PC-3 (cell line): ENCODE results near the gene LIMS2. TPM values are rescaled to one million over a fixed set of nuclear protein-coding genes. Genes with fewer than 3 reads are reported as not detected.
A peak's percentile ranks its signal among the peaks of the same experiment; 100 is the strongest.

Experiments used
- ATAC-seq: fragments of 200-7000 bp; cut with Tn5 transposase; 2 replicates; pipeline ENCODE4 v1.9.1; 2020; ENCODE audit warnings: mild to moderate bottlenecking, moderate library complexity
- BruUV-seq: library from RNA; stranded (reverse); fragments of 400-500 nt; replicated peaks from 2 replicates; lab custom pipeline; 2021; lab: Mats Ljungman, UMichigan
- CTCF ChIA-PET: fragments of 300-600 bp; sonication (Branson Sonifier 250); formaldehyde crosslinking; loops from one replicate; lab custom pipeline; 2022; ENCODE audit warnings: antibody characterized with exemption; lab: Charles Lee
- POLR2A ChIA-PET: fragments of 300-600 bp; sonication (Branson Sonifier 250); formaldehyde crosslinking; loops from one replicate; lab custom pipeline; 2022; ENCODE audit warnings: antibody characterized with exemption; ENCODE audit not compliant: unreplicated experiment; lab: Charles Lee
- DNase-seq: peaks from one replicate; pipeline ENCODE4 v3.0.0-alpha.2; 2015
- H2AFZ ChIP-seq: fragments of 300-600 bp; sonication (generic); 2 replicates; pipeline ENCODE4 v1.6.0; 2016; ENCODE audit warnings: antibody characterized with exemption, low read length
- H3F3A ChIP-seq: fragments of 300-600 bp; sonication (generic); one replicate; pipeline ENCODE4 v1.6.0; 2017; ENCODE audit warnings: antibody characterized with exemption, low read length, control low read depth, mild to moderate bottlenecking; ENCODE audit not compliant: unreplicated experiment
- H3K27ac ChIP-seq: fragments of 300-600 bp; sonication (generic); 2 replicates; pipeline ENCODE4 v1.5.1; 2016; ENCODE audit warnings: mild to moderate bottlenecking, low read length
- H3K27me3 ChIP-seq: fragments of 300-600 bp; sonication (generic); 2 replicates; pipeline ENCODE4 v1.6.1; 2016; ENCODE audit warnings: low read length, mixed read lengths
- H3K36me3 ChIP-seq: fragments of 300-600 bp; sonication (generic); 2 replicates; pipeline ENCODE4 v1.6.1; 2016; ENCODE audit warnings: low read depth, mixed run types, low read length, mixed read lengths
- H3K4me1 ChIP-seq: fragments of 300-600 bp; sonication (generic); 2 replicates; pipeline ENCODE4 v1.5.1; 2016; ENCODE audit warnings: low read length; ENCODE audit not compliant: insufficient read depth
- H3K4me2 ChIP-seq: fragments of 300-600 bp; sonication (generic); 2 replicates; pipeline ENCODE4 v1.6.0; 2016; ENCODE audit warnings: low read length
- H3K4me3 ChIP-seq: fragments of 300-600 bp; sonication (generic); 2 replicates; pipeline ENCODE4 v1.5.1; 2016; ENCODE audit warnings: mild to moderate bottlenecking, low read length, mixed read lengths
- H3K79me2 ChIP-seq: fragments of 300-600 bp; sonication (generic); 2 replicates; pipeline ENCODE4 v1.6.1; 2017; ENCODE audit warnings: low read length, mixed read lengths
- H3K9ac ChIP-seq: fragments of 300-600 bp; sonication (generic); 2 replicates; pipeline ENCODE4 v1.6.0; 2016; ENCODE audit warnings: mild to moderate bottlenecking, low read length
- H3K9me2 ChIP-seq: fragments of 300-600 bp; sonication (generic); replicated peaks from 2 replicates; pipeline ENCODE4 v1.6.1; 2016; ENCODE audit warnings: mixed run types, low read length, mixed read lengths
- H3K9me3 ChIP-seq: fragments of 300-600 bp; sonication (generic); 2 replicates; pipeline ENCODE4 v1.6.1; 2016; ENCODE audit warnings: low read length, mixed read lengths
- H4K20me1 ChIP-seq: fragments of 300-600 bp; sonication (generic); 2 replicates; pipeline ENCODE4 v1.6.1; 2016; ENCODE audit warnings: low read length, mixed read lengths
- EZH2 ChIP-seq: fragments of 300-600 bp; sonication (generic); IDR thresholded peaks from one replicate; pipeline ENCODE4 v1.6.1; 2017; ENCODE audit warnings: antibody characterized with exemption, mild to moderate bottlenecking, low read length; ENCODE audit not compliant: unreplicated experiment
- EZH2phosphoT487 ChIP-seq: fragments of 300-600 bp; sonication (generic); IDR thresholded peaks from 2 replicates; pipeline ENCODE4 v1.6.1; 2018; ENCODE audit warnings: mild to moderate bottlenecking, antibody characterized with exemption, low read length, borderline replicate concordance
- intact Hi-C: fragments of 100-400 bp; cut with micrococcal nuclease; formaldehyde crosslinking; loops from 2 replicates; pipeline ENCODE4 v1.9.0; 2023
- total RNA-seq: library from RNA; depleted of rRNA; stranded (reverse); fragments of >200 nt; gene quantifications from 2 replicates; pipeline ENCODE4 v1.2.3, GENCODE V29; 2014
- TF ChIP-seq, protein P1 (sequence below): fragments of 300-600 bp; sonication (generic); conservative IDR thresholded peaks from 2 replicates; pipeline ENCODE4 v1.5.1; 2017; ENCODE audit warnings: antibody characterized with exemption, low read depth, mild to moderate bottlenecking, low read length

LIMS2 gene
- total RNA-seq, 1 experiment from 2014 or later: 5.0 TPM

DNA sequence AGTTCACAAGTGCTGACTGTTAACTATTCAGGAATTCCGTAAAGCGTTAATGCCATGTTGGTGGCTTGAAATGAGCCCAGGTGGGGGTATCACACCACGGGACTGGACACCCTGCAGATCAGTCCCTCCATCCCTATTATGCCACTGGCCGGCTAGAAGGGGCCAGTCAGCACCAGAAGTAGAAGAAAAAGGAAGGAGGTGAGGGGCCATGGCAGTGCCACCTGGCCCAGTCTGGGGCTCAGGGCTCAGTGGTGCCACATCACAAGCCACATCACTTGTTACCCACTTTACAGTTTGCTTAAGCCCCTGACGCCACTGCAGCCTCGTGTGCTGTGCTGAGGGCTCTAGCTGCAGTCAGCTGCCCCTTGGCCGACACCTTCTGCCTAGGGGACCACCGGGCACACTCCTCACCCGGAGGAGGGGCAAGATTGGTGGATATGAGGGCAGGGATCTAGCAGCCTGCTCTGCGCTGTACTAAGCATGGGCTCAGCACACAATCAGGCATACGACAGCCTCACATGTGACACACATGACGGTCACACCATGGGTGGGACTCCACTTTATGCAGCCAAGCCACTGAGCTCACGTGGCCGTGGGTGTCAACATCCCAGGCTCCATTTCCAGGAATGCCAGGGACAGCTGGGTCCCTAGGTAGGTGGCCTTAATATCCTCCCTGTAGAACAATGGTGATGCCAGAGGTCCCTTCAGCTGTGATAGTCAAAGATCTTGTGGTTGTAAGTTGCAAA is 3.6 kb downstream of the LIMS2 start:
- ATAC-seq: no peak
- H3K79me2 ChIP-seq: no peaks in the 10 kb centered on the region
- BruUV-seq: no TSS peak
- H3K9ac ChIP-seq: no peak overlapping the region
- ChIA-PET POLR2A (interaction anchor here (0.5 kb wide), 1 partner anchor 81 kb away, joined by 3 read pairs; no protein-coding TSS in a partner anchor), CTCF (no interaction called here)
- no peaks in the 10 kb centered on the region for H3F3A ChIP-seq
- H4K20me1 ChIP-seq: no peaks in the 10 kb centered on the region
- no peak for TF ChIP-seq EZH2phosphoT487
- TF ChIP-seq, protein P1, sequence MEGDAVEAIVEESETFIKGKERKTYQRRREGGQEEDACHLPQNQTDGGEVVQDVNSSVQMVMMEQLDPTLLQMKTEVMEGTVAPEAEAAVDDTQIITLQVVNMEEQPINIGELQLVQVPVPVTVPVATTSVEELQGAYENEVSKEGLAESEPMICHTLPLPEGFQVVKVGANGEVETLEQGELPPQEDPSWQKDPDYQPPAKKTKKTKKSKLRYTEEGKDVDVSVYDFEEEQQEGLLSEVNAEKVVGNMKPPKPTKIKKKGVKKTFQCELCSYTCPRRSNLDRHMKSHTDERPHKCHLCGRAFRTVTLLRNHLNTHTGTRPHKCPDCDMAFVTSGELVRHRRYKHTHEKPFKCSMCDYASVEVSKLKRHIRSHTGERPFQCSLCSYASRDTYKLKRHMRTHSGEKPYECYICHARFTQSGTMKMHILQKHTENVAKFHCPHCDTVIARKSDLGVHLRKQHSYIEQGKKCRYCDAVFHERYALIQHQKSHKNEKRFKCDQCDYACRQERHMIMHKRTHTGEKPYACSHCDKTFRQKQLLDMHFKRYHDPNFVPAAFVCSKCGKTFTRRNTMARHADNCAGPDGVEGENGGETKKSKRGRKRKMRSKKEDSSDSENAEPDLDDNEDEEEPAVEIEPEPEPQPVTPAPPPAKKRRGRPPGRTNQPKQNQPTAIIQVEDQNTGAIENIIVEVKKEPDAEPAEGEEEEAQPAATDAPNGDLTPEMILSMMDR: no peak
- no peak for TF ChIP-seq EZH2
- no peak overlapping the region for H3K27ac ChIP-seq
- no peak for DNase-seq
- H2AFZ ChIP-seq: no peak overlapping the region
- intact Hi-C loops: no loop called here
- H3K4me3 ChIP-seq: no peak overlapping the region
- H3K9me3 ChIP-seq: 0 out of 2 replicates have a peak, but pooled peaks cover 5% of the 10 kb centered on the region
- peaks cover 5% of the 10 kb centered on the region; the same call in 1 of the 2 replicates for H3K4me1 ChIP-seq
- H3K27me3 ChIP-seq: no peaks in the 10 kb centered on the region
- no peaks in the 10 kb centered on the region; the same call in 1 of the 2 replicates for H3K36me3 ChIP-seq
- H3K4me2 ChIP-seq: no peak overlapping the region
- no peaks in the 10 kb centered on the region for H3K9me2 ChIP-seq

DNA sequence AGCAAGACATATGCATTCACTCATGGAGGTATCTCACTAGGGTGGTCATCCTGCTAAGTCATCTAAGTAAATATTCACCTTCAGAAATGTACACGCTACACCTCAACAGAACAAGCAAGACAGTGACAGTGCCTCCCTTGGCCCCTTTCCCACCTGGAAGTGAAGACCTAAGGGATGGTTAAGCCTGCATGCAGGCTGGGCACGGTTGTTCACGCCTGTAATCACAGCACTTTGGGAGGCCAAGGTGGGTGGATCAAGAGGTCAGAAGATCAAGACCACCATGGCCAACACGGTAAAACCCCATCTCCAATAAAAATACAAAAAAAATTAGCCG is 4.4 kb downstream of the LIMS2 start:
- no peak for ATAC-seq

More for the DNA sequence above, 4.4 kb downstream of the LIMS2 start:
- Histone ChIP-seq H3K9ac (no peak overlapping the region), H2AFZ (no peak overlapping the region), H3K4me3 (no peak overlapping the region), H3K27ac (no peak overlapping the region), H3K79me2 (no peaks in the 10 kb centered on the region), H3F3A (no peaks in the 10 kb centered on the region), H3K4me2 (no peak overlapping the region), H4K20me1 (no peaks in the 10 kb centered on the region), H3K9me2 (no peaks in the 10 kb centered on the region), H3K4me1 (peaks cover 5% of the 10 kb centered on the region; the same call in 1 of the 2 replicates), H3K36me3 (no peaks in the 10 kb centered on the region; the same call in 1 of the 2 replicates), H3K9me3 (0 out of 2 replicates have a peak, but pooled peaks cover 5% of the 10 kb centered on the region), H3K27me3 (no peaks in the 10 kb centered on the region)
- BruUV-seq: no TSS peak
- DNase-seq: peak; percentile 20
- TF ChIP-seq EZH2phosphoT487: no peak
- TF ChIP-seq EZH2: no peak
- TF ChIP-seq, protein P1: no peak
- intact Hi-C loops: no loop called here
- CTCF ChIA-PET: no interaction called here
- POLR2A ChIA-PET: no interaction called here
